H1 (cell line): Measurements from ENCODE around the gene CPA1. TPM values are rescaled to one million over a fixed set of nuclear protein-coding genes. Genes with fewer than 3 reads are reported as not detected.

Experiments used
- CBX8 ChIP-seq: fragments of 300-800, 300-1000 bp; sonication (generic); IDR thresholded peaks from 2 replicates; pipeline ENCODE4 v1.7.1; 2016; ENCODE audit warnings: low read depth, low read length, borderline replicate concordance
- EZH2 ChIP-seq: fragments of 200-600 bp; sonication (generic); IDR thresholded peaks from 2 replicates; pipeline ENCODE4 v1.7.1; 2012; ENCODE audit warnings: low read depth, mild to moderate bottlenecking, moderate library complexity, low read length, inconsistent platforms; ENCODE audit not compliant: severe bottlenecking
- JUND ChIP-seq: IDR thresholded peaks from 2 replicates; pipeline ENCODE4 v1.6.1; 2011; ENCODE audit warnings: mild to moderate bottlenecking, improper control_type of control experiment, low read length
- KDM1A ChIP-seq: fragments of 200-600, 300-600 bp; sonication (generic); IDR thresholded peaks from 2 replicates; pipeline ENCODE4 v1.7.1; 2016; ENCODE audit warnings: mild to moderate bottlenecking, low read length, borderline replicate concordance
- MAFK ChIP-seq: IDR thresholded peaks from 2 replicates; pipeline ENCODE4 v1.6.1; 2012; ENCODE audit warnings: low read depth, mild to moderate bottlenecking, improper control_type of control experiment, low read length
- NANOG ChIP-seq: IDR thresholded peaks from 2 replicates; pipeline ENCODE4 v1.6.1; 2011; ENCODE audit warnings: low read length, low read depth, mild to moderate bottlenecking, inconsistent platforms; ENCODE audit not compliant: insufficient read depth, poor library complexity, severe bottlenecking
- NRF1 ChIP-seq: IDR thresholded peaks from 2 replicates; pipeline ENCODE4 v1.6.1; 2011; ENCODE audit warnings: mild to moderate bottlenecking, low read depth, low read length, improper control_type of control experiment
- RNF2 ChIP-seq: fragments of 200-900, 300-1000 bp; sonication (generic); IDR thresholded peaks from 2 replicates; pipeline ENCODE4 v1.7.1; 2016; ENCODE audit warnings: borderline replicate concordance, low read depth, mild to moderate bottlenecking, antibody characterized with exemption, low read length; ENCODE audit not compliant: poor library complexity, severe bottlenecking; ENCODE audit errors: missing control alignments
- polyA plus RNA-seq, 7 experiments: library from polyadenylated mRNA; depleted of rRNA in 3 of 7; stranded (reverse) in 5 of 7; unstranded in 2 of 7; fragments of >200 nt in 5 of 7; fragments of 200-250 nt in 2 of 7; gene quantifications; 1 replicate in 5 of 7; 2 replicates in 1 of 7; 4 replicates in 1 of 7; pipeline versions ENCODE4 v1.2.1 to v1.2.3, GENCODE V29; 2011 to 2013; ENCODE audit warnings: missing spikeins in 2 of 7, mixed read lengths in 2 of 7
- total RNA-seq: library from RNA; stranded (reverse); fragmentation: NEBNext Ultra II Directional; extraction: Animal tissue kit (Norgen Biotek cat#: 25700); gene quantifications from 2 replicates; pipeline ENCODE4 v1.2.1, GENCODE V29; 2021
- TF ChIP-seq, protein P1 (sequence below): fragments of 300-600 bp; sonication (generic); IDR thresholded peaks from 2 replicates; pipeline ENCODE4 v1.7.1; 2012; ENCODE audit warnings: low read length, moderate library complexity, mild to moderate bottlenecking, inconsistent platforms; ENCODE audit not compliant: insufficient replicate concordance

The CPA1 gene
- total and polyA plus RNA-seq, 2 of the 8 experiments (the other 6 are each of a cell fraction or from before 2014, with no cell fraction given), result not detected

- TF ChIP-seq, protein P1, sequence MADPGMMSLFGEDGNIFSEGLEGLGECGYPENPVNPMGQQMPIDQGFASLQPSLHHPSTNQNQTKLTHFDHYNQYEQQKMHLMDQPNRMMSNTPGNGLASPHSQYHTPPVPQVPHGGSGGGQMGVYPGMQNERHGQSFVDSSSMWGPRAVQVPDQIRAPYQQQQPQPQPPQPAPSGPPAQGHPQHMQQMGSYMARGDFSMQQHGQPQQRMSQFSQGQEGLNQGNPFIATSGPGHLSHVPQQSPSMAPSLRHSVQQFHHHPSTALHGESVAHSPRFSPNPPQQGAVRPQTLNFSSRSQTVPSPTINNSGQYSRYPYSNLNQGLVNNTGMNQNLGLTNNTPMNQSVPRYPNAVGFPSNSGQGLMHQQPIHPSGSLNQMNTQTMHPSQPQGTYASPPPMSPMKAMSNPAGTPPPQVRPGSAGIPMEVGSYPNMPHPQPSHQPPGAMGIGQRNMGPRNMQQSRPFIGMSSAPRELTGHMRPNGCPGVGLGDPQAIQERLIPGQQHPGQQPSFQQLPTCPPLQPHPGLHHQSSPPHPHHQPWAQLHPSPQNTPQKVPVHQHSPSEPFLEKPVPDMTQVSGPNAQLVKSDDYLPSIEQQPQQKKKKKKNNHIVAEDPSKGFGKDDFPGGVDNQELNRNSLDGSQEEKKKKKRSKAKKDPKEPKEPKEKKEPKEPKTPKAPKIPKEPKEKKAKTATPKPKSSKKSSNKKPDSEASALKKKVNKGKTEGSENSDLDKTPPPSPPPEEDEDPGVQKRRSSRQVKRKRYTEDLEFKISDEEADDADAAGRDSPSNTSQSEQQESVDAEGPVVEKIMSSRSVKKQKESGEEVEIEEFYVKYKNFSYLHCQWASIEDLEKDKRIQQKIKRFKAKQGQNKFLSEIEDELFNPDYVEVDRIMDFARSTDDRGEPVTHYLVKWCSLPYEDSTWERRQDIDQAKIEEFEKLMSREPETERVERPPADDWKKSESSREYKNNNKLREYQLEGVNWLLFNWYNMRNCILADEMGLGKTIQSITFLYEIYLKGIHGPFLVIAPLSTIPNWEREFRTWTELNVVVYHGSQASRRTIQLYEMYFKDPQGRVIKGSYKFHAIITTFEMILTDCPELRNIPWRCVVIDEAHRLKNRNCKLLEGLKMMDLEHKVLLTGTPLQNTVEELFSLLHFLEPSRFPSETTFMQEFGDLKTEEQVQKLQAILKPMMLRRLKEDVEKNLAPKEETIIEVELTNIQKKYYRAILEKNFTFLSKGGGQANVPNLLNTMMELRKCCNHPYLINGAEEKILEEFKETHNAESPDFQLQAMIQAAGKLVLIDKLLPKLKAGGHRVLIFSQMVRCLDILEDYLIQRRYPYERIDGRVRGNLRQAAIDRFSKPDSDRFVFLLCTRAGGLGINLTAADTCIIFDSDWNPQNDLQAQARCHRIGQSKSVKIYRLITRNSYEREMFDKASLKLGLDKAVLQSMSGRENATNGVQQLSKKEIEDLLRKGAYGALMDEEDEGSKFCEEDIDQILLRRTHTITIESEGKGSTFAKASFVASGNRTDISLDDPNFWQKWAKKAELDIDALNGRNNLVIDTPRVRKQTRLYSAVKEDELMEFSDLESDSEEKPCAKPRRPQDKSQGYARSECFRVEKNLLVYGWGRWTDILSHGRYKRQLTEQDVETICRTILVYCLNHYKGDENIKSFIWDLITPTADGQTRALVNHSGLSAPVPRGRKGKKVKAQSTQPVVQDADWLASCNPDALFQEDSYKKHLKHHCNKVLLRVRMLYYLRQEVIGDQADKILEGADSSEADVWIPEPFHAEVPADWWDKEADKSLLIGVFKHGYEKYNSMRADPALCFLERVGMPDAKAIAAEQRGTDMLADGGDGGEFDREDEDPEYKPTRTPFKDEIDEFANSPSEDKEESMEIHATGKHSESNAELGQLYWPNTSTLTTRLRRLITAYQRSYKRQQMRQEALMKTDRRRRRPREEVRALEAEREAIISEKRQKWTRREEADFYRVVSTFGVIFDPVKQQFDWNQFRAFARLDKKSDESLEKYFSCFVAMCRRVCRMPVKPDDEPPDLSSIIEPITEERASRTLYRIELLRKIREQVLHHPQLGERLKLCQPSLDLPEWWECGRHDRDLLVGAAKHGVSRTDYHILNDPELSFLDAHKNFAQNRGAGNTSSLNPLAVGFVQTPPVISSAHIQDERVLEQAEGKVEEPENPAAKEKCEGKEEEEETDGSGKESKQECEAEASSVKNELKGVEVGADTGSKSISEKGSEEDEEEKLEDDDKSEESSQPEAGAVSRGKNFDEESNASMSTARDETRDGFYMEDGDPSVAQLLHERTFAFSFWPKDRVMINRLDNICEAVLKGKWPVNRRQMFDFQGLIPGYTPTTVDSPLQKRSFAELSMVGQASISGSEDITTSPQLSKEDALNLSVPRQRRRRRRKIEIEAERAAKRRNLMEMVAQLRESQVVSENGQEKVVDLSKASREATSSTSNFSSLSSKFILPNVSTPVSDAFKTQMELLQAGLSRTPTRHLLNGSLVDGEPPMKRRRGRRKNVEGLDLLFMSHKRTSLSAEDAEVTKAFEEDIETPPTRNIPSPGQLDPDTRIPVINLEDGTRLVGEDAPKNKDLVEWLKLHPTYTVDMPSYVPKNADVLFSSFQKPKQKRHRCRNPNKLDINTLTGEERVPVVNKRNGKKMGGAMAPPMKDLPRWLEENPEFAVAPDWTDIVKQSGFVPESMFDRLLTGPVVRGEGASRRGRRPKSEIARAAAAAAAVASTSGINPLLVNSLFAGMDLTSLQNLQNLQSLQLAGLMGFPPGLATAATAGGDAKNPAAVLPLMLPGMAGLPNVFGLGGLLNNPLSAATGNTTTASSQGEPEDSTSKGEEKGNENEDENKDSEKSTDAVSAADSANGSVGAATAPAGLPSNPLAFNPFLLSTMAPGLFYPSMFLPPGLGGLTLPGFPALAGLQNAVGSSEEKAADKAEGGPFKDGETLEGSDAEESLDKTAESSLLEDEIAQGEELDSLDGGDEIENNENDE, result no peak
- TF ChIP-seq JUND, result no peak
- no peak for TF ChIP-seq NRF1
- no peak for TF ChIP-seq RNF2
- no peak for TF ChIP-seq CBX8
- TF ChIP-seq EZH2, result no peak
- TF ChIP-seq MAFK, result no peak
- TF ChIP-seq NANOG, result no peak
- TF ChIP-seq KDM1A, result no peak
Observed at GRCh38 chr7:130344271-130344866, 35.9 kb upstream of the CPA1 start, which contains the start of gene CPA5 (continued).
